Measurements from ENCODE around the gene ITSN1.

- no peak for TF ChIP-seq EZH2 (IDR thresholded peaks at IDR 0.05; ENCODE audit: insufficient read depth, poor library complexity, severe bottlenecking)
- no peak for TF ChIP-seq EZH2phosphoT487 (IDR thresholded peaks at IDR 0.05; ENCODE audit: insufficient read depth, low read depth)
These were observed 260.0 kb downstream of the ITSN1 start for GRCh38 chr21:33902349-33902748.
